ENCODE results near the gene CNTNAP2.

CNTNAP2 gene

DNA sequence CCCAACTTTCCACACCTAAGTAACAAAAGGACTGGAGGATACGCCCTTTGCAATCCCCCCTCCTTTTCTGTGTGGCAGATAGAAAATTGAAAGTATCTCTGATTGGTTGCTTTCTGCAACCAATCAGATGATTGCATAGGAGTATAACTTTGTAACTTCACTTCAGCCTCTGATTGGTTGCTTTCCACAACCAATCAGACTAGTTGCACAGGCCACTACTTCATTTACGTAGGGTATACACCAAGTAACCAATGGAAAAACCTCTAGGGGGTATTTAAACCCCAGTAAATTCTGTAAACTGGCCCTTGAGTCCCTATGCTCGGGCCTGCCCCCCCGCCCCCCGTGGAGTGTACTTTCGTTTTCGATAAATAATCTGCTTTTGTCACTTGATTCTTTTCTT, 1080.4 kb downstream of the CNTNAP2 start:
- Histone ChIP-seq H3K9me3 (ENCODE audit: control insufficient read depth, low read length) (no peaks in the 10 kb centered on the region), H3K27ac (ENCODE audit: low read depth, low read length, severe bottlenecking) (no peak overlapping the region), H3K4me3 (ENCODE audit: extremely low read depth, insufficient read depth, low read length, poor library complexity, severe bottlenecking) (no peak overlapping the region), H3K4me1 (ENCODE audit: control insufficient read depth, insufficient read depth, low read length, poor library complexity, severe bottlenecking) (no peaks in the 10 kb centered on the region), H3K36me3 (ENCODE audit: control insufficient read depth, insufficient read depth, low read length) (no peaks in the 10 kb centered on the region)
- 92 to 100% methylated on average over 1 to 4 of the region's 7 CpGs for WGBS, 2 experiments (ENCODE audit: insufficient coverage in 2 of 2)

DNA sequence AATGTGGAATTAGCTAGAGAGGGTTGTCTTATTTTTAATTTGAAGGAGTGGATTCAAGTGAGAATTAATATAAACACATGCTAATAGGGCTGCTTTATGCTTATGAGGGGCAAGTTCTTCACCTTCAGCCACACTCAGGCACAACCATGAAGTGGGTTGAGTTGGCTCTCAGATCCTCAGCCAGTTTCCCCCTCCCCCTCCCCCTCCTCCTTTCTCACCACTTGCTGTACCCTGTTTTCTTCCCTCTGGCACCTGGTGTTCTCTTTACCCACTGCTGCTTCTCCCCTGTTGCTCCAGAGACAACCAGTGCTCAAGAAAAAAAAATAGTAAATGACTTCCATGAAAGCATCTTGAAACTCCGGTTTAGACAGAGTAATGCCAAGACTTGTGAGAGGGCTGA, 1083.3 kb downstream of the CNTNAP2 start:
- H3K4me3 ChIP-seq (ENCODE audit: extremely low read depth, insufficient read depth, low read length, poor library complexity, severe bottlenecking) = no peak overlapping the region
- H3K9me3 ChIP-seq (ENCODE audit: control insufficient read depth, low read length) = no peaks in the 10 kb centered on the region
- H3K27ac ChIP-seq (ENCODE audit: low read depth, low read length, severe bottlenecking) = no peak overlapping the region
- H3K4me1 ChIP-seq (ENCODE audit: control insufficient read depth, insufficient read depth, low read length, poor library complexity, severe bottlenecking) = no peaks in the 10 kb centered on the region
- WGBS, 2 experiments (ENCODE audit: insufficient coverage in 2 of 2) = 78 to 80% methylated on average over 1 of the region's 1 CpG
- no peaks in the 10 kb centered on the region for H3K36me3 ChIP-seq (ENCODE audit: control insufficient read depth, insufficient read depth, low read length)

DNA sequence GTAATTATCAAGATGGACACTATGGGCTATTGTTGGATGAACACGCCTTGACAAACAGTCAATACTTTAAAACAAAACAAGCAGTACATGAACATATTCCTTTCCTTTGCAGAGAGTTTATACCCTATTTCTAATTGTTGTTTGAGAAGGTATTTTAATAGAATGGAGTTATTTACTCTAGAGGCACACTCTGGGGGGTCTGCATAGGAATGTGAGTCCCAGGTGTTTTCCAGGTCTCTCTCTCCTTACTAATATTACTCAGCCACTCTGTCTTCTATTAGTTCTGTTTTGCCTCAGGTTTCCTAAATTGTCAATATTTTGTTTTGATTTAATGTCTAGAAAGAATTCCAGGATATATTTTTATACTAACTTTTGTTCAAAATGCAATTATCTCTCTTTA, 1091.4 kb downstream of the CNTNAP2 start:
- Histone ChIP-seq H3K4me1 (ENCODE audit: control insufficient read depth, insufficient read depth, low read length, poor library complexity, severe bottlenecking) (no peaks in the 10 kb centered on the region), H3K4me3 (ENCODE audit: extremely low read depth, insufficient read depth, low read length, poor library complexity, severe bottlenecking) (no peak overlapping the region), H3K9me3 (ENCODE audit: control insufficient read depth, low read length) (no peaks in the 10 kb centered on the region), H3K27ac (ENCODE audit: low read depth, low read length, severe bottlenecking) (no peak overlapping the region), H3K36me3 (ENCODE audit: control insufficient read depth, insufficient read depth, low read length) (no peaks in the 10 kb centered on the region)
- 100% methylated on average over 1 of the region's 1 CpG; no CpG with 5 or more reads in 1 of the 2 experiments for WGBS, 2 experiments (ENCODE audit: insufficient coverage in 2 of 2)

DNA sequence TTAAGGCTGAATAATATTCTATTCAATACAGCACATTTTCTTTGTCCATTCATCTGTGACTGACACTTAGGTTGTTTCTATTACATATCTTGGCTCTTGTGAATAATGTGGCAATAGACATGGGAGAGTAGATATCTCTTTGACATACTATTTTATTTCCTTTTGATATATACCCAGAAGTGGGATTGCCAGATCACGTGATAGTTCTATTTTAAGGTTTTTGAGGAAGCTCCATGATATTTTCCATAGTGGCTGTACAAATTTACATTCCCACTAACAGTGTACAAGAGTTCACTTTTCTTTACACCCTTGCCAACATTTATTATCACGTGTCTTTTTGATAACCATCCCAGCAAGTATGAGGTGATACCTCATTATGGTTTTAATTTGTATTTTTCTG, 1114.7 kb downstream of the CNTNAP2 start:
- Histone ChIP-seq H3K4me3 (ENCODE audit: extremely low read depth, insufficient read depth, low read length, poor library complexity, severe bottlenecking) (no peak overlapping the region), H3K4me1 (ENCODE audit: control insufficient read depth, insufficient read depth, low read length, poor library complexity, severe bottlenecking) (no peaks in the 10 kb centered on the region), H3K9me3 (ENCODE audit: control insufficient read depth, low read length) (no peaks in the 10 kb centered on the region), H3K36me3 (ENCODE audit: control insufficient read depth, insufficient read depth, low read length) (no peaks in the 10 kb centered on the region), H3K27ac (ENCODE audit: low read depth, low read length, severe bottlenecking) (no peak overlapping the region)
- WGBS, 2 experiments (ENCODE audit: insufficient coverage in 2 of 2) = 100% methylated on average over 1 of the region's 2 CpGs; no CpG with 5 or more reads in 1 of the 2 experiments

DNA sequence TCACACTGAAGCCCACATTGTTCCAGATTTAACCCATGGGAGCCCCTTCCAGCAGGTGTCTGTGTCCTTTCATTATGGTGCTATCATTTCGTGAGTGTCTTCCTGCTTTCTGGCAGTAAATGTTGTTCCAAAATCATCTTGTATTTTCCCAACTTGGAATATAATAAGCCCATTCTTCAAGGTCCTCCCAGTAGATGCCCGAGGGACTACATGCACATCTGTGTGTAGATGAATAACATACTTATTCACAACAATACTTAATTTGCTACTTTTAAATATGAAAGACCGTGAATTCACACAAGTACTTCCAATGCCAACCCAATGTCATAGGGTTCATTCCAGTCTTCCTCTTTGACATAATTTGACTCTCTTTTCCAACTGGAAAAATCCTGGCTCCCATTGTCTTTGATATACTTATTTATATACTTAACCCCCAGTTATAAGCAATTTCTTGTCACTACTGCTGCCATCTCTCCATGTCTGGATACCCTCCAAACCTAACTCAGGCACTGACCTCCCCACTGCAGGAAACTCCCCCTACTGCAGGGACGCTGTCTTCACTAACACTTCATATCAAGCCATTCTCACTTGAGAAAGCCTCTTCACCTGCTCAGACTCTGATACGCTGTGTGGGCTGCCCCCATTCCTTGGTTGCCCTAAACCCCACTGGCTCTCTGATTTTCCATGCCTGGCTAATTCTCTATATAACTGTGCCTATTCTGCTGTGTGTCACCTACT, 1119.2 kb downstream of the CNTNAP2 start:
- Histone ChIP-seq H3K36me3 (ENCODE audit: control insufficient read depth, insufficient read depth, low read length) (no peaks in the 10 kb centered on the region), H3K4me3 (ENCODE audit: extremely low read depth, insufficient read depth, low read length, poor library complexity, severe bottlenecking) (no peak overlapping the region), H3K9me3 (ENCODE audit: control insufficient read depth, low read length) (no peaks in the 10 kb centered on the region), H3K27ac (ENCODE audit: low read depth, low read length, severe bottlenecking) (no peak overlapping the region), H3K4me1 (ENCODE audit: control insufficient read depth, insufficient read depth, low read length, poor library complexity, severe bottlenecking) (no peaks in the 10 kb centered on the region)
- WGBS, 2 experiments (ENCODE audit: insufficient coverage in 2 of 2) = 91 to 95% methylated on average over 3 to 4 of the region's 5 CpGs

DNA sequence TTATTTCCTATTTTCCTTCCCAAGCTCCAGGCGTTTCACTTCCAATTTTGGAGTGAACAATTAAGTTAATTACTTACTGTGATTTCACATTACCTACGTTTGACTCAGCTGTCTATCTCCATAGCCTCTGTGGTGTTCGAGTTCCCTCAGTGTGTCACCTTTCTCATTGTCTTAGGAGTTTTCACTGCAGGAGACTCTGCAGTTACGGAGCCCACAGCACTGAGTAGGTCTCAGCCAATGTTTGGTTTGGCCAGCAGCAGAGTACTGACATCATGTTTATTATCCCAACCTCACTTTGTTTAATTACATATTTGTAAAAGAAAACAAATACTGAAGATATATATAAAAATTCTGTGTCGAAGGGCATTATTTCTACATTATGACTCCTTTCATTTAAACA, 1123.9 kb downstream of the CNTNAP2 start:
- WGBS, 2 experiments (ENCODE audit: insufficient coverage in 2 of 2) = 40 to 77% methylated on average over 1 to 2 of the region's 5 CpGs
- Histone ChIP-seq H3K4me3 (ENCODE audit: extremely low read depth, insufficient read depth, low read length, poor library complexity, severe bottlenecking) (no peak overlapping the region), H3K9me3 (ENCODE audit: control insufficient read depth, low read length) (no peaks in the 10 kb centered on the region), H3K27ac (ENCODE audit: low read depth, low read length, severe bottlenecking) (no peak overlapping the region), H3K4me1 (ENCODE audit: control insufficient read depth, insufficient read depth, low read length, poor library complexity, severe bottlenecking) (no peaks in the 10 kb centered on the region), H3K36me3 (ENCODE audit: control insufficient read depth, insufficient read depth, low read length) (no peaks in the 10 kb centered on the region)

DNA sequence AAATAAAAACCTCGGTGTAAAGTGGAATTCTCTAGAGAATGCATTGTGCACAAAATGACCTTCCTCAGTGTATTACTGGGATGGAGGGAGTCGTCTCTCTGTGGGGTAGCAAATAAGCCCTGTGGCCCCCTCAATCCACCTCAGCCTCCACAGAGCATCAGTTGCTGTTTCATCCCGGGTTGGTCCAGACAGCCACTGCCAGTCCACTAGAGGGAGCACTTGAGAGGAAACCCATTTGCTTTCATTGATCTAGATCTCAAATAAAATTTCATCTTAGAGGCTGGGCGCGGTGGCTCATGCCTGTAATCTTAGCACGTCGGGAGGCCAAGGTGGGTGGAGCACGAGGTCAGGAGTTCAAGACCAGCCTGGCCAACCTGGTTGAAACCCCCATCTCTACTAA, 1128.7 kb downstream of the CNTNAP2 start:
- H3K27ac ChIP-seq (ENCODE audit: low read depth, low read length, severe bottlenecking) = no peak overlapping the region
- H3K9me3 ChIP-seq (ENCODE audit: control insufficient read depth, low read length) = no peaks in the 10 kb centered on the region
- H3K4me3 ChIP-seq (ENCODE audit: extremely low read depth, insufficient read depth, low read length, poor library complexity, severe bottlenecking) = no peak overlapping the region
- 11 to 22% methylated on average over 2 to 6 of the region's 8 CpGs for WGBS, 2 experiments (ENCODE audit: insufficient coverage in 2 of 2)
- H3K36me3 ChIP-seq (ENCODE audit: control insufficient read depth, insufficient read depth, low read length) = no peaks in the 10 kb centered on the region
- H3K4me1 ChIP-seq (ENCODE audit: control insufficient read depth, insufficient read depth, low read length, poor library complexity, severe bottlenecking) = no peaks in the 10 kb centered on the region

DNA sequence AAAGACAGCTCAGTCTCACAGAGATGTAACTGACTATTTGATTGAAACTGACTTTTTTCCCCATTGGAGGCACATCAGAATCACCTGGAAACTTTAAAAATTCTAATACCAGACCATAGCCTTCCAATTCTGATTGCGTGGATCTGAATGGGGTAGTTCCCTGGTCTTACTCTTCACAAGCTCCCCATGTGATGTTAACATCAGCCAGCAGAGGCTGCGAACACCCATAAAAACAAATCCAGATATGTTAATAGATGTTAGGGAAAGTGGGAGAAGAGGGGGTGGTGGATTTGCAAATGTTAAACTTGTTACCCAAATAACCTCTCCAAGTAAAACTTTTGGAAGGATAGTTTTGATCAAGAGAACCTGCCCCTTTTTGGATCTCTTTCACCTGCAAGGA, 1133.4 kb downstream of the CNTNAP2 start:
- H3K9me3 ChIP-seq (ENCODE audit: control insufficient read depth, low read length) = no peaks in the 10 kb centered on the region
- no peak overlapping the region for H3K27ac ChIP-seq (ENCODE audit: low read depth, low read length, severe bottlenecking)
- WGBS, 2 experiments (ENCODE audit: insufficient coverage in 2 of 2) = 100% methylated on average over 1 of the region's 2 CpGs; no CpG with 5 or more reads in 1 of the 2 experiments
- no peaks in the 10 kb centered on the region for H3K4me1 ChIP-seq (ENCODE audit: control insufficient read depth, insufficient read depth, low read length, poor library complexity, severe bottlenecking)
- H3K36me3 ChIP-seq (ENCODE audit: control insufficient read depth, insufficient read depth, low read length) = no peaks in the 10 kb centered on the region
- H3K4me3 ChIP-seq (ENCODE audit: extremely low read depth, insufficient read depth, low read length, poor library complexity, severe bottlenecking) = no peak overlapping the region

- no peaks in the 10 kb centered on the region for H3K36me3 ChIP-seq (ENCODE audit: control insufficient read depth, insufficient read depth, low read length)
- H3K9me3 ChIP-seq (ENCODE audit: control insufficient read depth, low read length) = no peaks in the 10 kb centered on the region
- H3K4me3 ChIP-seq (ENCODE audit: extremely low read depth, insufficient read depth, low read length, poor library complexity, severe bottlenecking) = no peak overlapping the region
- H3K27ac ChIP-seq (ENCODE audit: low read depth, low read length, severe bottlenecking) = no peak overlapping the region
- no peaks in the 10 kb centered on the region for H3K4me1 ChIP-seq (ENCODE audit: control insufficient read depth, insufficient read depth, low read length, poor library complexity, severe bottlenecking)
- no CpG with 5 or more reads among the region's 1 CpG for WGBS, 2 experiments (ENCODE audit: insufficient coverage in 2 of 2)
Measured at GRCh38 chr7:147251751-147252325, 1135.2 kb downstream of the CNTNAP2 start.

DNA sequence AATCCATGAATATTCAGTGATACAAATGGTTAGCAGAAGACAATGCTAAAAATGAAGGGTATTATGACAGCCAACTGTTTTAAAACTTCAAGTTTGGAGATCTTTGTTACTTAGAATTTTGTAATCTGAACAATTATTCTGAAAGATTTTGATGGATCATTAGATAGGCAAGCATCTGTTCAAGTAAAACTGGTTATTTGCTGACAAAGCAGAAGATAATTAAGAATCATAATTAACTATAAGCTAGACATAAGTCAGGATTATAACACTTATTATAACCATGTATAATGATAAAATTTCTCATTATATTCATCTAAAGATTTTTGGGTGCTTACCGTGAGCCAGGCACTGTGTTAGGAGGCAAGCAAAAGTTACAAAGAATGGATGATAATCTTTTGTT, 1145.1 kb downstream of the CNTNAP2 start:
- no peak overlapping the region for H3K4me3 ChIP-seq (ENCODE audit: extremely low read depth, insufficient read depth, low read length, poor library complexity, severe bottlenecking)
- no peak overlapping the region for H3K27ac ChIP-seq (ENCODE audit: low read depth, low read length, severe bottlenecking)
- no CpG with 5 or more reads among the region's 1 CpG for WGBS, 2 experiments (ENCODE audit: insufficient coverage in 2 of 2)
- H3K36me3 ChIP-seq (ENCODE audit: control insufficient read depth, insufficient read depth, low read length) = no peaks in the 10 kb centered on the region
- H3K9me3 ChIP-seq (ENCODE audit: control insufficient read depth, low read length) = no peaks in the 10 kb centered on the region
- H3K4me1 ChIP-seq (ENCODE audit: control insufficient read depth, insufficient read depth, low read length, poor library complexity, severe bottlenecking) = no peaks in the 10 kb centered on the region

DNA sequence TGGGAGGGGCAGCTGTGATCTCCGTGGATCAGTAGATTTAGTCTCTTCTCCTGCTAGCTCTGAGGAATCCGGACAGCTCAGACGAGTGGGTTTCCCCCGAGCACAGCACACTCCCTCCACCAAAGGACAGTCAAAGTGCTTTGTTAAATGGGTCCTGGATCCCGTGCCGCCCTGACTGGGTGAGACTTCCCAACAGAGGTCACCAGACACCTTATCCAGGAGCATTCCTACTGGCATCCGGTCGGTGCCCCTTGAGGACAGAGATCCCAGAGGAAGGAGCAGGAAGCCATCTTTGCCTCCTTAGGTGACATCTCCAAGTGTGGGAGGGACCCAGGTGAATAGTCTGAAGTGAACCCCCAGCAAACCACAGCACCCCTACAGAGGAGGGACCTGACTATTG, 1148.9 kb downstream of the CNTNAP2 start:
- no peaks in the 10 kb centered on the region for H3K36me3 ChIP-seq (ENCODE audit: control insufficient read depth, insufficient read depth, low read length)
- no peak overlapping the region for H3K4me3 ChIP-seq (ENCODE audit: extremely low read depth, insufficient read depth, low read length, poor library complexity, severe bottlenecking)
- no peak overlapping the region for H3K27ac ChIP-seq (ENCODE audit: low read depth, low read length, severe bottlenecking)
- H3K4me1 ChIP-seq (ENCODE audit: control insufficient read depth, insufficient read depth, low read length, poor library complexity, severe bottlenecking) = no peaks in the 10 kb centered on the region
- H3K9me3 ChIP-seq (ENCODE audit: control insufficient read depth, low read length) = no peaks in the 10 kb centered on the region
- WGBS, 2 experiments (ENCODE audit: insufficient coverage in 2 of 2) = 85 to 89% methylated on average over 3 to 4 of the region's 8 CpGs
